Jurkat, Clone E6-1 (cell line): Measurements from ENCODE around the gene SERPINE2.

Source experiments
- DNase-seq: peaks from one replicate; pipeline ENCODE4 v3.0.0-alpha.2; 2011; ENCODE audit warnings: low read depth, low spot score
- H3K4me3 ChIP-seq: 2 replicates; pipeline ENCODE4 v1.5.1; 2011; ENCODE audit warnings: mild to moderate bottlenecking, low read length, control low read depth, moderate library complexity

Gene SERPINE2

GRCh38 chr2:224058048-224058775, 19.1 kb upstream of the SERPINE2 start:
- no peak for DNase-seq
- H3K4me3 ChIP-seq: no peak overlapping the region

- no peak for DNase-seq
- H3K4me3 ChIP-seq: no peak overlapping the region
These were observed 17.8 kb upstream of the SERPINE2 start for GRCh38 chr2:224056889-224057288.

- no peak for DNase-seq
These were observed 16.0 kb upstream of the SERPINE2 start for GRCh38 chr2:224055101-224055500.

GRCh38 chr2:224046752-224047151, 7.7 kb upstream of the SERPINE2 start:
- no peak overlapping the region for H3K4me3 ChIP-seq
- DNase-seq: no peak

More at GRCh38 chr2:224055101-224055500, 16.0 kb upstream of the SERPINE2 start:
- no peak overlapping the region for H3K4me3 ChIP-seq

GRCh38 chr2:224042191-224042696, 3.2 kb upstream of the SERPINE2 start:
- no peak overlapping the region for H3K4me3 ChIP-seq
- DNase-seq: no peak

GRCh38 chr2:224041554-224041953, 2.5 kb upstream of the SERPINE2 start:
- DNase-seq: no peak
- no peak overlapping the region for H3K4me3 ChIP-seq

- DNase-seq: no peak
- H3K4me3 ChIP-seq: no peak overlapping the region
These were observed 1.7 kb upstream of the SERPINE2 start for GRCh38 chr2:224040753-224041152.

GRCh38 chr2:224039770-224040440, 819 bp upstream of the SERPINE2 start:
- peak overlapping the region; percentile 42 for H3K4me3 ChIP-seq
- DNase-seq: no peak

GRCh38 chr2:224038830-224039079, 331 bp downstream of the SERPINE2 start:
- H3K4me3 ChIP-seq: peak overlapping the region; percentile 40; the same call in 1 of the 2 replicates
- no peak for DNase-seq

- no peak for DNase-seq
- H3K4me3 ChIP-seq: peak overlapping the region; percentile 40
These were observed 847 bp downstream of the SERPINE2 start for GRCh38 chr2:224038049-224038829.

GRCh38 chr2:224036731-224037361, 2.2 kb downstream of the SERPINE2 start:
- H3K4me3 ChIP-seq: no peak overlapping the region
- DNase-seq: no peak

- DNase-seq: no peak
- no peak overlapping the region for H3K4me3 ChIP-seq
These were observed 5.1 kb downstream of the SERPINE2 start for GRCh38 chr2:224034017-224034416.

GRCh38 chr2:224033601-224034000, 5.5 kb downstream of the SERPINE2 start:
- no peak for DNase-seq
- H3K4me3 ChIP-seq: no peak overlapping the region

GRCh38 chr2:224032283-224032682, 6.8 kb downstream of the SERPINE2 start:
- H3K4me3 ChIP-seq: no peak overlapping the region

GRCh38 chr2:224031358-224031970, 7.6 kb downstream of the SERPINE2 start:
- no peak overlapping the region for H3K4me3 ChIP-seq
- no peak for DNase-seq

More at GRCh38 chr2:224032283-224032682, 6.8 kb downstream of the SERPINE2 start:
- no peak for DNase-seq

- DNase-seq: no peak
- no peak overlapping the region for H3K4me3 ChIP-seq
These were observed 8.3 kb downstream of the SERPINE2 start for GRCh38 chr2:224030786-224031185.

- no peak overlapping the region for H3K4me3 ChIP-seq
- DNase-seq: no peak
These were observed 9.2 kb downstream of the SERPINE2 start for GRCh38 chr2:224029876-224030275.

- H3K4me3 ChIP-seq: no peak overlapping the region
- no peak for DNase-seq
These were observed 11.2 kb downstream of the SERPINE2 start for GRCh38 chr2:224027931-224028330.

GRCh38 chr2:224027070-224027469, 12.0 kb downstream of the SERPINE2 start:
- H3K4me3 ChIP-seq: no peak overlapping the region
- DNase-seq: no peak
